PC-3 (cell line): Measurements from ENCODE around the gene NRBF2. TPM values are rescaled to one million over a fixed set of nuclear protein-coding genes. Genes with fewer than 3 reads are reported as not detected.

Experiments used
- ATAC-seq: fragments of 200-7000 bp; cut with Tn5 transposase; 2 replicates; pipeline ENCODE4 v1.9.1; 2020; ENCODE audit warnings: mild to moderate bottlenecking, moderate library complexity
- BruUV-seq: library from RNA; stranded (reverse); fragments of 400-500 nt; replicated peaks from 2 replicates; lab custom pipeline; 2021; lab: Mats Ljungman, UMichigan
- CTCF ChIA-PET: fragments of 300-600 bp; sonication (Branson Sonifier 250); formaldehyde crosslinking; loops from one replicate; lab custom pipeline; 2022; ENCODE audit warnings: antibody characterized with exemption; lab: Charles Lee
- POLR2A ChIA-PET: fragments of 300-600 bp; sonication (Branson Sonifier 250); formaldehyde crosslinking; loops from one replicate; lab custom pipeline; 2022; ENCODE audit warnings: antibody characterized with exemption; ENCODE audit not compliant: unreplicated experiment; lab: Charles Lee
- DNase-seq: peaks from one replicate; pipeline ENCODE4 v3.0.0-alpha.2; 2015
- H2AFZ ChIP-seq: fragments of 300-600 bp; sonication (generic); 2 replicates; pipeline ENCODE4 v1.6.0; 2016; ENCODE audit warnings: antibody characterized with exemption, low read length
- H3F3A ChIP-seq: fragments of 300-600 bp; sonication (generic); one replicate; pipeline ENCODE4 v1.6.0; 2017; ENCODE audit warnings: antibody characterized with exemption, low read length, control low read depth, mild to moderate bottlenecking; ENCODE audit not compliant: unreplicated experiment
- H3K27ac ChIP-seq: fragments of 300-600 bp; sonication (generic); 2 replicates; pipeline ENCODE4 v1.5.1; 2016; ENCODE audit warnings: mild to moderate bottlenecking, low read length
- H3K27me3 ChIP-seq: fragments of 300-600 bp; sonication (generic); 2 replicates; pipeline ENCODE4 v1.6.1; 2016; ENCODE audit warnings: low read length, mixed read lengths
- H3K36me3 ChIP-seq: fragments of 300-600 bp; sonication (generic); 2 replicates; pipeline ENCODE4 v1.6.1; 2016; ENCODE audit warnings: low read depth, mixed run types, low read length, mixed read lengths
- H3K4me1 ChIP-seq: fragments of 300-600 bp; sonication (generic); 2 replicates; pipeline ENCODE4 v1.5.1; 2016; ENCODE audit warnings: low read length; ENCODE audit not compliant: insufficient read depth
- H3K4me2 ChIP-seq: fragments of 300-600 bp; sonication (generic); 2 replicates; pipeline ENCODE4 v1.6.0; 2016; ENCODE audit warnings: low read length
- H3K4me3 ChIP-seq: fragments of 300-600 bp; sonication (generic); 2 replicates; pipeline ENCODE4 v1.5.1; 2016; ENCODE audit warnings: mild to moderate bottlenecking, low read length, mixed read lengths
- H3K79me2 ChIP-seq: fragments of 300-600 bp; sonication (generic); 2 replicates; pipeline ENCODE4 v1.6.1; 2017; ENCODE audit warnings: low read length, mixed read lengths
- H3K9ac ChIP-seq: fragments of 300-600 bp; sonication (generic); 2 replicates; pipeline ENCODE4 v1.6.0; 2016; ENCODE audit warnings: mild to moderate bottlenecking, low read length
- H3K9me2 ChIP-seq: fragments of 300-600 bp; sonication (generic); replicated peaks from 2 replicates; pipeline ENCODE4 v1.6.1; 2016; ENCODE audit warnings: mixed run types, low read length, mixed read lengths
- H3K9me3 ChIP-seq: fragments of 300-600 bp; sonication (generic); 2 replicates; pipeline ENCODE4 v1.6.1; 2016; ENCODE audit warnings: low read length, mixed read lengths
- H4K20me1 ChIP-seq: fragments of 300-600 bp; sonication (generic); 2 replicates; pipeline ENCODE4 v1.6.1; 2016; ENCODE audit warnings: low read length, mixed read lengths
- EZH2 ChIP-seq: fragments of 300-600 bp; sonication (generic); IDR thresholded peaks from one replicate; pipeline ENCODE4 v1.6.1; 2017; ENCODE audit warnings: antibody characterized with exemption, mild to moderate bottlenecking, low read length; ENCODE audit not compliant: unreplicated experiment
- EZH2phosphoT487 ChIP-seq: fragments of 300-600 bp; sonication (generic); IDR thresholded peaks from 2 replicates; pipeline ENCODE4 v1.6.1; 2018; ENCODE audit warnings: mild to moderate bottlenecking, antibody characterized with exemption, low read length, borderline replicate concordance
- intact Hi-C: fragments of 100-400 bp; cut with micrococcal nuclease; formaldehyde crosslinking; loops from 2 replicates; pipeline ENCODE4 v1.9.0; 2023
- total RNA-seq: library from RNA; depleted of rRNA; stranded (reverse); fragments of >200 nt; gene quantifications from 2 replicates; pipeline ENCODE4 v1.2.3, GENCODE V29; 2014
- TF ChIP-seq, protein P1 (sequence below): fragments of 300-600 bp; sonication (generic); conservative IDR thresholded peaks from 2 replicates; pipeline ENCODE4 v1.5.1; 2017; ENCODE audit warnings: antibody characterized with exemption, low read depth, mild to moderate bottlenecking, low read length

NRBF2 gene
- total RNA-seq, 1 experiment from 2014 or later, result 44.4 TPM

DNA sequence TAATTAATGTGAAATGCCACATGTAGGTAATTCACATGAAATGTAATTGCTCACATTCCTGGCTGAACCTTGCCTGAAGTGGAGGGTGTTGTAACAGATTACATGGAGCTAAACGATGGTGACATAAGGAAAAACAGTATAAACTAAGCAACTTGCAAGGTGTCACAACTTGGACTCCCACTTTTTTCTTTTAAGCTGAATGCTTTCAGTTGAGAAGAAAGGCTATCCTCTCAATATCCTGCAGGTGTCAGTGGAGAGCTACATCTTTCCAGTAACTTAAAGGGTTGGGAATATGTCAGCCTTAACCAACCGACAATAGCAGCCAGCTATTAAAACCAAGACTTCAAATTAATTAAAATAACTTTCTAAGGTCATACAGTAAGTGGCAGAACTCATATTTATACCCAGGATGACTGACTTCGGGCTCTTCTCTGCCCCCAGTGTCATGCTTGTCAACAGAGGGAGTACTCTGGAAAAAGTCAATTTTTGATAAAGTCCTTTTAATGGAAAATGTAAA is 33.7 kb downstream of the NRBF2 start:
- no peak for TF ChIP-seq EZH2phosphoT487
- TF ChIP-seq EZH2, result no peak
- TF ChIP-seq, protein P1, sequence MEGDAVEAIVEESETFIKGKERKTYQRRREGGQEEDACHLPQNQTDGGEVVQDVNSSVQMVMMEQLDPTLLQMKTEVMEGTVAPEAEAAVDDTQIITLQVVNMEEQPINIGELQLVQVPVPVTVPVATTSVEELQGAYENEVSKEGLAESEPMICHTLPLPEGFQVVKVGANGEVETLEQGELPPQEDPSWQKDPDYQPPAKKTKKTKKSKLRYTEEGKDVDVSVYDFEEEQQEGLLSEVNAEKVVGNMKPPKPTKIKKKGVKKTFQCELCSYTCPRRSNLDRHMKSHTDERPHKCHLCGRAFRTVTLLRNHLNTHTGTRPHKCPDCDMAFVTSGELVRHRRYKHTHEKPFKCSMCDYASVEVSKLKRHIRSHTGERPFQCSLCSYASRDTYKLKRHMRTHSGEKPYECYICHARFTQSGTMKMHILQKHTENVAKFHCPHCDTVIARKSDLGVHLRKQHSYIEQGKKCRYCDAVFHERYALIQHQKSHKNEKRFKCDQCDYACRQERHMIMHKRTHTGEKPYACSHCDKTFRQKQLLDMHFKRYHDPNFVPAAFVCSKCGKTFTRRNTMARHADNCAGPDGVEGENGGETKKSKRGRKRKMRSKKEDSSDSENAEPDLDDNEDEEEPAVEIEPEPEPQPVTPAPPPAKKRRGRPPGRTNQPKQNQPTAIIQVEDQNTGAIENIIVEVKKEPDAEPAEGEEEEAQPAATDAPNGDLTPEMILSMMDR, result peak; percentile 100
- intact Hi-C loops, result loop anchor here (1.0 to 5.0 kb wide), 5 partner anchors 421 to 601 kb away; no protein-coding TSS in a partner anchor
- H3K9ac ChIP-seq, result no peak overlapping the region
- no peaks in the 10 kb centered on the region for H3K79me2 ChIP-seq
- H3K27ac ChIP-seq, result no peak overlapping the region
- no peaks in the 10 kb centered on the region for H3K27me3 ChIP-seq
- no peaks in the 10 kb centered on the region for H3K9me3 ChIP-seq
- BruUV-seq, result no TSS peak
- no peak overlapping the region for H3K4me3 ChIP-seq
- no peaks in the 10 kb centered on the region for H3K9me2 ChIP-seq
- H3K4me2 ChIP-seq, result no peak overlapping the region
- CTCF ChIA-PET, result interaction anchor here (0.5 to 2.0 kb wide), 25 partner anchors 9 to 1049 kb away, joined by 3 to 30 read pairs (median 5); no protein-coding TSS in a partner anchor
- H4K20me1 ChIP-seq, result peaks cover 6% of the 10 kb centered on the region
- H3K4me1 ChIP-seq, result no peaks in the 10 kb centered on the region
- DNase-seq (peak; percentile 99), ATAC-seq (peak; percentile 70)
- POLR2A ChIA-PET, result interaction anchor here (0.5 to 1.0 kb wide), 5 partner anchors 10 to 462 kb away, joined by 3 to 11 read pairs (median 4); no protein-coding TSS in a partner anchor
- H2AFZ ChIP-seq, result no peak overlapping the region
- peaks cover 57% of the 10 kb centered on the region for H3K36me3 ChIP-seq
- H3F3A ChIP-seq, result peaks cover 10% of the 10 kb centered on the region

DNA sequence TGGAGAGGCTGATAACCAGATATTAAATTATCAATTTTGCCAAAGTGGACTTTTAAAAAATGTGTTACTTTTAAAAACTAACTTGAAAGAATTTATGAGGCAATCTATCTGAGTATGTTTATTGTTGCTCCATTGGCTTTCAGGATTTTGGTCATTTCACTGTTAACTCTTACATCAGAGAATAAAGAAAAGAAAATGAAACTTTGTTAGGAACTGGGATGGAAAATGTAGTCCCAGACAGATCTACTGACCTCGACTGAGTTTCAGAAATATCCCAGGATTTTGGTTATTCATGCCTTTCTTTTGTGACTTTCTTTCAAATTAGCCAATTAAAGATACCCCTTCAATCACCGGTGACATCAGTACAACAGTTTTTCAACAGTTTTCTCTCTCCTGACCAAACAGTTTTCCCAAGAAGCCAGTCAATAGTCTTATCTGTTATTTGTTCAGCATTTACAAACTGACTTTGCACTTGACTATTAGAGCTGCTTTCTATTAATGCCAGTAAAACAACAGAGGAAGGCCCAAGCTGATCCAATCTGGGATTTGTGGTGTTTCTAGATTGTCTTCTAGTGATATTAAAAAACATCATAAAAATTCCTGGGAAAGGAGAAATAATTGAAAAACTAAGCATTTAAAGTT is 35.8 kb downstream of the NRBF2 start:
- no peak overlapping the region for H3K27ac ChIP-seq
- no peak for ATAC-seq
- no peak overlapping the region for H3K4me2 ChIP-seq
- H3K9me3 ChIP-seq, result no peaks in the 10 kb centered on the region
- ChIA-PET POLR2A (no interaction called here), CTCF (interaction anchor here (0.6 kb wide), 1 partner anchor 72 kb away, joined by 3 read pairs; no protein-coding TSS in a partner anchor)
- intact Hi-C loops, result loop anchor here (5.0 kb wide), 1 partner anchor 418 kb away; no protein-coding TSS in a partner anchor
- no peaks in the 10 kb centered on the region for H3K79me2 ChIP-seq
- TF ChIP-seq, protein P1, result no peak
- no peak for TF ChIP-seq EZH2phosphoT487
- no peak overlapping the region for H3K4me3 ChIP-seq
- DNase-seq, result no peak
- no peak overlapping the region for H3K9ac ChIP-seq
- H3K27me3 ChIP-seq, result no peaks in the 10 kb centered on the region
- no peak overlapping the region for H2AFZ ChIP-seq
- no peaks in the 10 kb centered on the region for H3K4me1 ChIP-seq
- H3K36me3 ChIP-seq, result peaks cover 77% of the 10 kb centered on the region
- peaks cover 8% of the 10 kb centered on the region for H3F3A ChIP-seq
- no TSS peak for BruUV-seq
- no peaks in the 10 kb centered on the region for H3K9me2 ChIP-seq
- peaks cover 6% of the 10 kb centered on the region for H4K20me1 ChIP-seq

DNA sequence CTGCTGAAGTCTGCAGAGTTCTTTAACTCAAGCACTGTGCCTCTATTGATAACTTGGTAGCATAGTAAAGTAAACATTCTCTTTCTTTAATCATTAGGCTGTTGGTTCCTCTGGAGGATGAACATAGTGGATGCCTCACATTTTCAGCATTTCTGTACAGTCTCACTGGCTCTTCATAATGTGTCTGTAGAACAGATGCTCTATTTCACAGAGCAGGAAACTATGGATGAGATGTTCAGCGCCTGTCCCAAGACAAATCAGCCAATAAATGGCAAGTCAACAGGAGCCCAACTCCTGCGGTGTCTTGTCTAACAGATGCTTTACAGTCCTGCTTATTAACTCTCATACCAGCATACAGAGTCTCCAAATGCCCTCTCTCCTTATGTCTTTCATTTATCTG is 36.5 kb downstream of the NRBF2 start:
- Histone ChIP-seq H3K4me1 (no peaks in the 10 kb centered on the region), H3F3A (peaks cover 8% of the 10 kb centered on the region), H2AFZ (no peak overlapping the region), H3K4me3 (no peak overlapping the region), H3K27me3 (no peaks in the 10 kb centered on the region), H3K9me2 (no peaks in the 10 kb centered on the region), H3K9me3 (no peaks in the 10 kb centered on the region), H3K79me2 (no peaks in the 10 kb centered on the region), H3K27ac (no peak overlapping the region), H3K36me3 (peaks cover 82% of the 10 kb centered on the region), H3K4me2 (no peak overlapping the region), H3K9ac (no peak overlapping the region), H4K20me1 (peaks cover 6% of the 10 kb centered on the region)
- no TSS peak for BruUV-seq
- ChIA-PET POLR2A (no interaction called here), CTCF (no interaction called here)
- intact Hi-C loops, result loop anchor here (5.0 kb wide), 1 partner anchor 418 kb away; no protein-coding TSS in a partner anchor
- DNase-seq (no peak), ATAC-seq (no peak)
- TF ChIP-seq, protein P1, result no peak
- no peak for TF ChIP-seq EZH2phosphoT487
- no peak for TF ChIP-seq EZH2
